Brain microvascular endothelial cell (primary cell): Measurements from ENCODE around the gene CDH24.
"Not testable (repeated sequence)": the region's sequence is repeated elsewhere in the genome, so short reads cannot be mapped to it uniquely, and the experiment has no call there.

Experiments used
- DNase-seq: peaks from one replicate; pipeline ENCODE4 v3.0.0-alpha.2; 2020
- H3K27ac ChIP-seq: fragments of 250-450 bp; sonication (Bioruptor Pico); 2 replicates; pipeline ENCODE4 v1.5.1; 2020; ENCODE audit warnings: mild to moderate bottlenecking, moderate library complexity
- H3K27me3 ChIP-seq: fragments of 250-450 bp; sonication (Bioruptor Pico); replicated peaks from 2 replicates; pipeline ENCODE4 v1.5.1; 2020; ENCODE audit warnings: mild to moderate bottlenecking
- H3K36me3 ChIP-seq: fragments of 250-450 bp; sonication (Bioruptor Pico); replicated peaks from 2 replicates; pipeline ENCODE4 v1.5.1; 2020; ENCODE audit warnings: mild to moderate bottlenecking
- H3K4me3 ChIP-seq: 2 replicates; pipeline ENCODE4 v1.5.1; 2011; ENCODE audit warnings: low read depth, mild to moderate bottlenecking, control low read depth, low read length, moderate library complexity
- CTCF ChIP-seq: IDR thresholded peaks from 2 replicates; pipeline ENCODE4 v1.5.1; 2011; ENCODE audit warnings: low read depth, mild to moderate bottlenecking, moderate library complexity, low read length, control low read depth, inconsistent platforms; ENCODE audit errors: missing control alignments
- in situ Hi-C: cut with HindIII; loops from 2 replicates; pipeline ENCODE4 v1.10.0; 2017; ENCODE audit warnings: low sequenced_read_pairs, low pct_ligation_motif_present

Gene CDH24

GRCh38 chr14:23021889-23022442 lies 35.4 kb downstream of the CDH24 start:
- no peak for DNase-seq
- H3K36me3 ChIP-seq, result peaks cover 12% of the 10 kb centered on the region
- H3K27ac ChIP-seq, result no peak overlapping the region
- H3K27me3 ChIP-seq, result no peaks in the 10 kb centered on the region
- in situ Hi-C loops, result no loop called here
- H3K4me3 ChIP-seq, result no peak overlapping the region
- no peak for TF ChIP-seq CTCF

- no peak overlapping the region for H3K4me3 ChIP-seq
- no peak overlapping the region for H3K27ac ChIP-seq
- peaks cover 8% of the 10 kb centered on the region for H3K36me3 ChIP-seq
- in situ Hi-C loops, result no loop called here
- no peak for TF ChIP-seq CTCF
- H3K27me3 ChIP-seq, result no peaks in the 10 kb centered on the region
- DNase-seq, result no peak
Measured at GRCh38 chr14:23021434-23021833, 35.9 kb downstream of the CDH24 start.

DNA sequence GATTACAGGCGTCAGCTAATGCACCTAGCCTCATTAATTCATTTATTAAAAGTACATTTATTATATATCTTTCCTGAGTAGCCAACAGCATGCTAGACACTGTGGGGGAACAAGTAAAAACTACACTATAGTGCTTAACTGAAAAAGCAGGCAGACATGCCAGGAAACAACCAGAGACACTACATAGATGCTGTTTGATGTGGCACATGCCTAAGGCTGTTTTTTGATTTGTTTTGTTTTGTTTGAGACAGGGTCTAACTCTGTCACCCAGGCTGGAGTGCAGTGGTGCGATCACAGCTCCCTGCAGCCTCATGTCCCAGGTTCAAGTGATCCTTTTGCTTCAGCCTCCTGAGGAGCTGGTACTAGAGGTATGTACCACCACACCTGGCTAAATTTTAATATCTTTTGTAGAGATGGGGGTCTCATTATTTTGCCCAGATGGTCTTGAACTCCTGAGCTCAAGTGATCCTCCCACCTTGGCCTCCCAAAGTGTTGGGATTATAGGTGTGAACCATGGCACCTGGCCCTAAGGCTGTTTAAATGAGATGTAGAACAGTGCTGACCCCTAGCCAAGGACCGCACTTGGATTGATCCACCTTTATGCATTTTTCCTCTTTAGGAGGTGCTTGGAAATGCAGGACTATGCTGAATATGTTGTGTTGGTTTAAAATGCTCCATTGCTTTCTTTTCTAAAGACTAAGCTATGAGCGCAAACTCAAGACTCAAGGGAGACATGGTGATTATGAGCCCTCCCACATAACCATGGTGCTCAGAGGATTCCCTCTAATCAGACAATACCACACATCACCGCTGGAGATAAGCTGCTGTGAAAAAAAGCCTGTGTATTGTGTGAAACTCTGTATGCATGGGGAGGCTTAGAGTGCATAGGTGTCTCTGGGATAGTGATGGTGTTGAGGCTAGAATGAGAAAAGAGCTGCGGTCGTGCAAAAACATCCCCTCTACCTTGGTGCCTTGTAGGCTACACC lies 36.9 kb downstream of the CDH24 start:
- no peak overlapping the region for H3K27ac ChIP-seq

GRCh38 chr14:23018107-23018506 lies 39.2 kb downstream of the CDH24 start:
- H3K27me3 ChIP-seq, result no peaks in the 10 kb centered on the region
- no peak for TF ChIP-seq CTCF
- in situ Hi-C loops, result no loop called here
- H3K4me3 ChIP-seq, result no peak overlapping the region
- no peak overlapping the region for H3K27ac ChIP-seq
- no peak for DNase-seq
- no peaks in the 10 kb centered on the region for H3K36me3 ChIP-seq

More for the DNA sequence above, 36.9 kb downstream of the CDH24 start:
- in situ Hi-C loops, result no loop called here
- no peak for DNase-seq
- Histone ChIP-seq H3K36me3 (peaks cover under 1% of the 10 kb centered on the region), H3K4me3 (no peak overlapping the region), H3K27me3 (no peaks in the 10 kb centered on the region)
- TF ChIP-seq CTCF, result no peak

DNA sequence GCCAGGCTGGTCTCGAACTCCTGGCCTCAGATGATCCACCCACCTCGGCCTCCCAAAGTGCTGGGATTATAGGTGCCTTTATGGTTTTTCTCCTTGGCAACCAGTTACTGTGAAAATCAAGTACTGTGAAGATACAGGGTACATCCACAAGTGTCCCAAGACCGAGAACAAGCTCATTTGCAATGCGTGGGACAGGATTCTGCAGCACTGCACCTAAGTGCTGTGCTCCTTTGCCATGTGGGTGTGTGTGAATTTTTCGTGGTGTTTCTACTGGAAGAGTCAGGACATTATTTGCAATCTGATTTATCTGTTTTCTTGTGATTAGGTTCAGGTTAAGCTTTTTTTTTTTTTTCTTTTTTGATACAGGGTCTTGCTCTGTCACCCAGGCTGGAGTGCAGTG lies 40.2 kb downstream of the CDH24 start:
- Histone ChIP-seq H3K4me3 (no peak overlapping the region), H3K27me3 (no peaks in the 10 kb centered on the region), H3K27ac (no peak overlapping the region), H3K36me3 (no peaks in the 10 kb centered on the region)
- no peak for TF ChIP-seq CTCF
- in situ Hi-C loops, result no loop called here
- no peak for DNase-seq

GRCh38 chr14:23015618-23016017 lies 41.7 kb downstream of the CDH24 start:
- in situ Hi-C loops, result no loop called here
- Histone ChIP-seq H3K36me3 (no peaks in the 10 kb centered on the region), H3K27me3 (no peaks in the 10 kb centered on the region), H3K4me3 (no peak overlapping the region), H3K27ac (no peak overlapping the region)
- DNase-seq, result no peak
- no peak for TF ChIP-seq CTCF

GRCh38 chr14:23013749-23014054 lies 43.6 kb downstream of the CDH24 start:
- in situ Hi-C loops, H3K4me3 ChIP-seq, DNase-seq, H3K27ac ChIP-seq, H3K27me3 ChIP-seq, H3K36me3 ChIP-seq: not testable (repeated sequence)
